GM12878 (cell line): ENCODE data around the gene IL18R1. TPM values are rescaled to one million over a fixed set of nuclear protein-coding genes. Genes with fewer than 3 reads are reported as not detected.

Experiments
- ATAC-seq: fragments of 200-7000 bp; cut with Tn5 transposase; 3 replicates; pipeline ENCODE4 v1.9.1; 2020; ENCODE audit warnings: mild to moderate bottlenecking, moderate library complexity
- BruUV-seq: library from RNA; stranded (reverse); fragments of 400-500 nt; replicated peaks from 2 replicates; lab custom pipeline; 2021; lab: Mats Ljungman, UMichigan
- CTCF ChIA-PET: fragments of 300-600 bp; sonication (Branson Sonifier 250); formaldehyde crosslinking; extraction: SDS; loops from one replicate; lab custom pipeline; 2021; ENCODE audit warnings: inconsistent platforms; lab: Yijun Ruan, JAX
- POLR2A ChIA-PET: fragments of 350-600 bp; formaldehyde crosslinking; extraction: SDS; loops from one replicate; lab custom pipeline; 2021; ENCODE audit warnings: inconsistent platforms; lab: Charles Lee
- RAD21 ChIA-PET: fragments of 300-600 bp; sonication (Branson Sonifier 250); formaldehyde crosslinking; loops from one replicate; lab custom pipeline; 2023; ENCODE audit warnings: antibody characterized with exemption; ENCODE audit not compliant: unreplicated experiment; lab: Charles Lee
- SMC1A ChIA-PET: fragments of 300-600 bp; sonication (Branson Sonifier 250); formaldehyde crosslinking; loops from one replicate; lab custom pipeline; 2023; ENCODE audit not compliant: unreplicated experiment, uncharacterized antibody; lab: Charles Lee
- DNase-seq: peaks from one replicate; pipeline ENCODE4 v3.0.0-alpha.2; 2011; ENCODE audit warnings: low read depth, low spot score
- FAIRE-seq: peaks from 3 replicates; lab custom pipeline; 2011; peaks lifted over from hg19 to GRCh38; lab: Jason Lieb, UNC
- H2AFZ ChIP-seq: 2 replicates; pipeline ENCODE4 v1.6.0; 2011; ENCODE audit warnings: low read depth, low read length, control low read depth; ENCODE audit not compliant: control insufficient read depth
- H3K27ac ChIP-seq: 2 replicates; pipeline ENCODE4 v1.5.1; 2011; ENCODE audit warnings: control low read depth; ENCODE audit not compliant: control insufficient read depth, insufficient read depth
- H3K27me3 ChIP-seq, 2 experiments: replicated peaks in 1 of 2; 2 replicates each; pipeline versions ENCODE4 v1.6.0 to v1.6.1; 2011; ENCODE audit warnings: low read length in 1 of 2; ENCODE audit not compliant: control insufficient read depth in 2 of 2, insufficient read depth in 2 of 2
- H3K36me3 ChIP-seq, 2 experiments: 2 replicates each; pipeline ENCODE4 v1.5.1; 2011; ENCODE audit warnings: low read length in 1 of 2; ENCODE audit not compliant: control insufficient read depth in 2 of 2, insufficient read depth in 2 of 2
- H3K4me1 ChIP-seq: 2 replicates; pipeline ENCODE4 v1.6.1; 2011; ENCODE audit warnings: mild to moderate bottlenecking, low read length, moderate library complexity, mixed read lengths; ENCODE audit not compliant: control insufficient read depth, insufficient read depth
- H3K4me2 ChIP-seq: 2 replicates; pipeline ENCODE4 v1.6.0; 2011; ENCODE audit warnings: control low read depth; ENCODE audit not compliant: control insufficient read depth, insufficient read depth
- H3K4me3 ChIP-seq: fragments of 200-600 bp; sonication (generic); 2 replicates; pipeline ENCODE4 v1.5.1; 2016
- H3K79me2 ChIP-seq: 2 replicates; pipeline ENCODE4 v1.6.0; 2011; ENCODE audit warnings: low read length; ENCODE audit not compliant: control insufficient read depth, insufficient read depth
- H3K9ac ChIP-seq: 2 replicates; pipeline ENCODE4 v1.8.0; 2011; ENCODE audit warnings: low read length, control low read depth, mixed read lengths; ENCODE audit not compliant: control insufficient read depth, insufficient read depth
- H3K9me3 ChIP-seq: replicated peaks from 3 replicates; pipeline ENCODE4 v1.5.1; 2011; ENCODE audit warnings: mild to moderate bottlenecking, low read length; ENCODE audit not compliant: control insufficient read depth, insufficient read depth
- H4K20me1 ChIP-seq: 2 replicates; pipeline ENCODE4 v1.6.0; 2011; ENCODE audit not compliant: control insufficient read depth, insufficient read depth
- CBX3 ChIP-seq: fragments of 200-600 bp; sonication (generic); IDR thresholded peaks from 2 replicates; pipeline ENCODE4 v1.6.1; 2016; ENCODE audit warnings: low read depth, borderline replicate concordance
- CUX1 ChIP-seq: IDR thresholded peaks from 2 replicates; pipeline ENCODE4 v1.6.1; 2012; ENCODE audit warnings: improper control_type of control experiment, low read depth, low read length; ENCODE audit not compliant: insufficient replicate concordance
- ETV6 ChIP-seq, 2 experiments: fragments of 450-650 bp in 1 of 2; IDR thresholded peaks in 1 of 2; conservative IDR thresholded peaks in 1 of 2; 2 replicates each; pipeline ENCODE4 v1.6.1; 2014; ENCODE audit warnings: antibody characterized with exemption in 1 of 2, borderline replicate concordance in 1 of 2, low read depth in 1 of 2, mild to moderate bottlenecking in 1 of 2, moderate library complexity in 1 of 2
- MEF2B ChIP-seq: fragments of 450-650 bp; IDR thresholded peaks from 2 replicates; pipeline ENCODE4 v1.6.1; 2018; ENCODE audit warnings: mild to moderate bottlenecking, moderate library complexity; ENCODE audit not compliant: partially characterized antibody, poor library complexity, severe bottlenecking
- NR2F1 ChIP-seq: fragments of 450-650 bp; conservative IDR thresholded peaks from 2 replicates; pipeline ENCODE4 v1.6.1; 2017; ENCODE audit warnings: mild to moderate bottlenecking
- PBX3 ChIP-seq: IDR thresholded peaks from 2 replicates; pipeline ENCODE4 v1.6.1; 2011; ENCODE audit warnings: mild to moderate bottlenecking, low read depth, low read length, moderate library complexity; ENCODE audit not compliant: insufficient replicate concordance
- RCOR1 ChIP-seq: conservative IDR thresholded peaks from 2 replicates; pipeline ENCODE4 v1.6.1; 2012; ENCODE audit warnings: low read depth, low read length, improper control_type of control experiment
- RUNX3 ChIP-seq: IDR thresholded peaks from 2 replicates; pipeline ENCODE4 v1.6.1; 2012; ENCODE audit warnings: low read length, inconsistent platforms
- WGBS: methylation state at CpG from one replicate; pipeline ENCODE4 v1.1.6; 2016; ENCODE audit warnings: low lambda C conversion rate; ENCODE audit not compliant: insufficient replicate concordance, insufficient coverage; ENCODE audit errors: missing lambda C conversion rate; 5-methylcytosine and 5-hydroxymethylcytosine counted together
- in situ Hi-C: fragments of 300-500 bp; cut with MboI; formaldehyde crosslinking; loops from 9 replicates; pipeline ENCODE4 v1.14.3; 2018; ENCODE audit warnings: mixed read lengths
- intact Hi-C: fragments of 100-400 bp; cut with micrococcal nuclease; formaldehyde crosslinking; loops from one replicate; pipeline ENCODE4 v1.14.2; 2022; ENCODE audit not compliant: unreplicated experiment
- polyA plus RNA-seq, 11 experiments: library from polyadenylated mRNA; depleted of rRNA in 4 of 11; unstranded in 6 of 11; stranded (reverse) in 5 of 11; fragments of >200 nt; fragmentation: Nextera tagmentation in 4 of 11; fragmentation: Illumina TruSeq in 1 of 11; extraction: Ambion mirVana in 4 of 11; extraction: Trizol in 1 of 11; gene quantifications; 1 replicate in 1 of 11; 2 replicates in 10 of 11; pipeline versions ENCODE4 v1.2.1 to v1.2.3, GENCODE V29; 2011 to 2016; ENCODE audit warnings: inconsistent platforms in 2 of 11, missing spikeins in 2 of 11, low read depth in 1 of 11
- total RNA-seq, 4 experiments: library from RNA; depleted of rRNA in 3 of 4; stranded (reverse); fragments of >200 nt in 3 of 4; fragmentation: Illumina TruSeq in 1 of 4; extraction: Trizol in 1 of 4; gene quantifications; 2 replicates each; pipeline versions ENCODE4 v1.2.1 to v1.2.3, GENCODE V29; 2013 to 2021

Gene IL18R1
- total and polyA plus RNA-seq, 10 of the 15 experiments (the other 5 are each of a cell fraction or from before 2014, with no cell fraction given): 3.5 to 15.5 (median 11.1) TPM

- BruUV-seq: TSS peak; percentile 25
- in situ Hi-C loops: no loop called here
- Histone ChIP-seq H3K36me3 (peaks cover 0 to under 1% of the 10 kb centered on the region in 2 experiments; a peak in 2 of 4 replicates), H3K4me1 (no peaks in the 10 kb centered on the region), H3K9ac (no peak overlapping the region), H3K79me2 (no peaks in the 10 kb centered on the region), H3K4me2 (no peak overlapping the region)
- ATAC-seq (no peak), FAIRE-seq (no peak), DNase-seq (no peak)
- intact Hi-C loops: no loop called here
- SMC1A ChIA-PET: interaction anchor here (0.6 to 2.2 kb wide), 2 partner anchors 8 to 60 kb away, joined by 3 to 4 read pairs; no protein-coding TSS in a partner anchor
- TF ChIP-seq ETV6 (conservative IDR thresholded peaks at IDR 0.05 in 1 of 2, IDR thresholded peaks at IDR 0.05 in 1 of 2; ENCODE audit: borderline replicate concordance in 1 of 2, low read depth in 1 of 2) (no peak), PBX3 (no peak), CBX3 (no peak), MEF2B (no peak), NR2F1 (no peak), RUNX3 (no peak; the same call in 1 of the 2 replicates), RCOR1 (no peak), CUX1 (no peak)
- TF ChIP-seq, all 136 proteins: peak for 0
- ChIA-PET RAD21 (no interaction called here), CTCF (no interaction called here), POLR2A (no interaction called here)
- H3K9me3 ChIP-seq: peaks cover under 1% of the 10 kb centered on the region; the same call in 2 of the 3 replicates
- H2AFZ ChIP-seq: no peak overlapping the region
- no peak overlapping the region for H3K4me3 ChIP-seq
- no peak overlapping the region for H3K27ac ChIP-seq
- H3K27me3 ChIP-seq: no peaks in the 10 kb centered on the region
- no peaks in the 10 kb centered on the region for H4K20me1 ChIP-seq
- 19% methylated on average over 1 of the region's 1 CpG for WGBS
Measured at GRCh38 chr2:102376052-102376591, 20.5 kb downstream of the IL18R1 start.
